HG02623 (cell line): Measurements from ENCODE around the gene CEACAM5.
"Not testable (repeated sequence)": the region's sequence is repeated elsewhere in the genome, so short reads cannot be mapped to it uniquely, and the experiment has no call there.

ENCODE experiments used
- ATAC-seq: cut with Tn5 transposase; IDR thresholded peaks from one replicate; pipeline ENCODE4 v1.9.1; 2021; ENCODE audit warnings: moderate library complexity; ENCODE audit not compliant: unreplicated experiment

Gene CEACAM5

DNA sequence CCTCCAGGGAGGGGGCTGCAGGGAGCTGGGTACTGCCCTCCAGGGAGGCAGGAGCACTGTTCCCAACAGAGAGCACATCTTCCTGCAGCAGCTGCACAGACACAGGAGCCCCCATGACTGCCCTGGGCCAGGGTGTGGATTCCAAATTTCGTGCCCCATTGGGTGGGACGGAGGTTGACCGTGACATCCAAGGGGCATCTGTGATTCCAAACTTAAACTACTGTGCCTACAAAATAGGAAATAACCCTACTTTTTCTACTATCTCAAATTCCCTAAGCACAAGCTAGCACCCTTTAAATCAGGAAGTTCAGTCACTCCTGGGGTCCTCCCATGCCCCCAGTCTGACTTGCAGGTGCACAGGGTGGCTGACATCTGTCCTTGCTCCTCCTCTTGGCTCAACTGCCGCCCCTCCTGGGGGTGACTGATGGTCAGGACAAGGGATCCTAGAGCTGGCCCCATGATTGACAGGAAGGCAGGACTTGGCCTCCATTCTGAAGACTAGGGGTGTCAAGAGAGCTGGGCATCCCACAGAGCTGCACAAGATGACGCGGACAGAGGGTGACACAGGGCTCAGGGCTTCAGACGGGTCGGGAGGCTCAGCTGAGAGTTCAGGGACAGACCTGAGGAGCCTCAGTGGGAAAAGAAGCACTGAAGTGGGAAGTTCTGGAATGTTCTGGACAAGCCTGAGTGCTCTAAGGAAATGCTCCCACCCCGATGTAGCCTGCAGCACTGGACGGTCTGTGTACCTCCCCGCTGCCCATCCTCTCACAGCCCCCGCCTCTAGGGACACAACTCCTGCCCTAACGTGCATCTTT lies 7.8 kb upstream of the CEACAM5 start:
- no peak for ATAC-seq

DNA sequence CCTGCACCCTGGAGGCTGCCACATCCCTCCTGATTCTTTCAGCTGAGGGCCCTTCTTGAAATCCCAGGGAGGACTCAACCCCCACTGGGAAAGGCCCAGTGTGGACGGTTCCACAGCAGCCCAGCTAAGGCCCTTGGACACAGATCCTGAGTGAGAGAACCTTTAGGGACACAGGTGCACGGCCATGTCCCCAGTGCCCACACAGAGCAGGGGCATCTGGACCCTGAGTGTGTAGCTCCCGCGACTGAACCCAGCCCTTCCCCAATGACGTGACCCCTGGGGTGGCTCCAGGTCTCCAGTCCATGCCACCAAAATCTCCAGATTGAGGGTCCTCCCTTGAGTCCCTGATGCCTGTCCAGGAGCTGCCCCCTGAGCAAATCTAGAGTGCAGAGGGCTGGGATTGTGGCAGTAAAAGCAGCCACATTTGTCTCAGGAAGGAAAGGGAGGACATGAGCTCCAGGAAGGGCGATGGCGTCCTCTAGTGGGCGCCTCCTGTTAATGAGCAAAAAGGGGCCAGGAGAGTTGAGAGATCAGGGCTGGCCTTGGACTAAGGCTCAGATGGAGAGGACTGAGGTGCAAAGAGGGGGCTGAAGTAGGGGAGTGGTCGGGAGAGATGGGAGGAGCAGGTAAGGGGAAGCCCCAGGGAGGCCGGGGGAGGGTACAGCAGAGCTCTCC lies 6.9 kb upstream of the CEACAM5 start:
- ATAC-seq, result no peak

DNA sequence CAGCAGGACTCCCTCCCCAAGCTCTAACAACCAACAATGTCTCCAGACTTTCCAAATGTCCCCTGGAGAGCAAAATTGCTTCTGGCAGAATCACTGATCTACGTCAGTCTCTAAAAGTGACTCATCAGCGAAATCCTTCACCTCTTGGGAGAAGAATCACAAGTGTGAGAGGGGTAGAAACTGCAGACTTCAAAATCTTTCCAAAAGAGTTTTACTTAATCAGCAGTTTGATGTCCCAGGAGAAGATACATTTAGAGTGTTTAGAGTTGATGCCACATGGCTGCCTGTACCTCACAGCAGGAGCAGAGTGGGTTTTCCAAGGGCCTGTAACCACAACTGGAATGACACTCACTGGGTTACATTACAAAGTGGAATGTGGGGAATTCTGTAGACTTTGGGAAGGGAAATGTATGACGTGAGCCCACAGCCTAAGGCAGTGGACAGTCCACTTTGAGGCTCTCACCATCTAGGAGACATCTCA lies 6.2 kb upstream of the CEACAM5 start:
- ATAC-seq, result no peak

DNA sequence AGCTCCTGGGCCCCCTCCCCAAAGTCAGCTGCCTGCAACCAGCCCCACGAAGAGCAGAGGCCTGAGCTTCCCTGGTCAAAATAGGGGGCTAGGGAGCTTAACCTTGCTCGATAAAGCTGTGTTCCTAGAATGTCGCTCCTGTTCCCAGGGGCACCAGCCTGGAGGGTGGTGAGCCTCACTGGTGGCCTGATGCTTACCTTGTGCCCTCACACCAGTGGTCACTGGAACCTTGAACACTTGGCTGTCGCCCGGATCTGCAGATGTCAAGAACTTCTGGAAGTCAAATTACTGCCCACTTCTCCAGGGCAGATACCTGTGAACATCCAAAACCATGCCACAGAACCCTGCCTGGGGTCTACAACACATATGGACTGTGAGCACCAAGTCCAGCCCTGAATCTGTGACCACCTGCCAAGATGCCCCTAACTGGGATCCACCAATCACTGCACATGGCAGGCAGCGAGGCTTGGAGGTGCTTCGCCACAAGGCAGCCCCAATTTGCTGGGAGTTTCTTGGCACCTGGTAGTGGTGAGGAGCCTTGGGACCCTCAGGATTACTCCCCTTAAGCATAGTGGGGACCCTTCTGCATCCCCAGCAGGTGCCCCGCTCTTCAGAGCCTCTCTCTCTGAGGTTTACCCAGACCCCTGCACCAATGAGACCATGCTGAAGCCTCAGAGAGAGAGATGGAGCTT lies 4.7 kb upstream of the CEACAM5 start:
- ATAC-seq, result no peak

DNA sequence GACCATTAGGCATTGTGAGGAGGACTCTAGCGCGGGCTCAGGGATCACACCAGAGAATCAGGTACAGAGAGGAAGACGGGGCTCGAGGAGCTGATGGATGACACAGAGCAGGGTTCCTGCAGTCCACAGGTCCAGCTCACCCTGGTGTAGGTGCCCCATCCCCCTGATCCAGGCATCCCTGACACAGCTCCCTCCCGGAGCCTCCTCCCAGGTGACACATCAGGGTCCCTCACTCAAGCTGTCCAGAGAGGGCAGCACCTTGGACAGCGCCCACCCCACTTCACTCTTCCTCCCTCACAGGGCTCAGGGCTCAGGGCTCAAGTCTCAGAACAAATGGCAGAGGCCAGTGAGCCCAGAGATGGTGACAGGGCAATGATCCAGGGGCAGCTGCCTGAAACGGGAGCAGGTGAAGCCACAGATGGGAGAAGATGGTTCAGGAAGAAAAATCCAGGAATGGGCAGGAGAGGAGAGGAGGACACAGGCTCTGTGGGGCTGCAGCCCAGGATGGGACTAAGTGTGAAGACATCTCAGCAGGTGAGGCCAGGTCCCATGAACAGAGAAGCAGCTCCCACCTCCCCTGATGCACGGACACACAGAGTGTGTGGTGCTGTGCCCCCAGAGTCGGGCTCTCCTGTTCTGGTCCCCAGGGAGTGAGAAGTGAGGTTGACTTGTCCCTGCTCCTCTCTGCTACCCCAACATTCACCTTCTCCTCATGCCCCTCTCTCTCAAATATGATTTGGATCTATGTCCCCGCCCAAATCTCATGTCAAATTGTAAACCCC lies 2.8 kb upstream of the CEACAM5 start:
- no peak for ATAC-seq

DNA sequence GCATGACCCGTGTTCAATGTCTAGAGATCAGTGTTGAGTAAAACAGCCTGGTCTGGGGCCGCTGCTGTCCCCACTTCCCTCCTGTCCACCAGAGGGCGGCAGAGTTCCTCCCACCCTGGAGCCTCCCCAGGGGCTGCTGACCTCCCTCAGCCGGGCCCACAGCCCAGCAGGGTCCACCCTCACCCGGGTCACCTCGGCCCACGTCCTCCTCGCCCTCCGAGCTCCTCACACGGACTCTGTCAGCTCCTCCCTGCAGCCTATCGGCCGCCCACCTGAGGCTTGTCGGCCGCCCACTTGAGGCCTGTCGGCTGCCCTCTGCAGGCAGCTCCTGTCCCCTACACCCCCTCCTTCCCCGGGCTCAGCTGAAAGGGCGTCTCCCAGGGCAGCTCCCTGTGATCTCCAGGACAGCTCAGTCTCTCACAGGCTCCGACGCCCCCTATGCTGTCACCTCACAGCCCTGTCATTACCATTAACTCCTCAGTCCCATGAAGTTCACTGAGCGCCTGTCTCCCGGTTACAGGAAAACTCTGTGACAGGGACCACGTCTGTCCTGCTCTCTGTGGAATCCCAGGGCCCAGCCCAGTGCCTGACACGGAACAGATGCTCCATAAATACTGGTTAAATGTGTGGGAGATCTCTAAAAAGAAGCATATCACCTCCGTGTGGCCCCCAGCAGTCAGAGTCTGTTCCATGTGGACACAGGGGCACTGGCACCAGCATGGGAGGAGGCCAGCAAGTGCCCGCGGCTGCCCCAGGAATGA lies 1.5 kb upstream of the CEACAM5 start:
- ATAC-seq, result no peak

DNA sequence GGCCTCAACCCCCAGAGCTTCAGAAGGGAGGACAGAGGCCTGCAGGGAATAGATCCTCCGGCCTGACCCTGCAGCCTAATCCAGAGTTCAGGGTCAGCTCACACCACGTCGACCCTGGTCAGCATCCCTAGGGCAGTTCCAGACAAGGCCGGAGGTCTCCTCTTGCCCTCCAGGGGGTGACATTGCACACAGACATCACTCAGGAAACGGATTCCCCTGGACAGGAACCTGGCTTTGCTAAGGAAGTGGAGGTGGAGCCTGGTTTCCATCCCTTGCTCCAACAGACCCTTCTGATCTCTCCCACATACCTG lies 969 bp upstream of the CEACAM5 start:
- ATAC-seq, result no peak

DNA sequence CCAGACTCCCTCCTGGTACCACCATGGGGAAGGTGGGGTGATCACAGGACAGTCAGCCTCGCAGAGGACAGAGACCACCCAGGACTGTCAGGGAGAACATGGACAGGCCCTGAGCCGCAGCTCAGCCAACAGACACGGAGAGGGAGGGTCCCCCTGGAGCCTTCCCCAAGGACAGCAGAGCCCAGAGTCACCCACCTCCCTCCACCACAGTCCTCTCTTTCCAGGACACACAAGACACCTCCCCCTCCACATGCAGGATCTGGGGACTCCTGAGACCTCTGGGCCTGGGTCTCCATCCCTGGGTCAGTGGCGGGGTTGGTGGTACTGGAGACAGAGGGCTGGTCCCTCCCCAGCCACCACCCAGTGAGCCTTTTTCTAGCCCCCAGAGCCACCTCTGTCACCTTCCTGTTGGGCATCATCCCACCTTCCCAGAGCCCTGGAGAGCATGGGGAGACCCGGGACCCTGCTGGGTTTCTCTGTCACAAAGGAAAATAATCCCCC lies 505 bp upstream of the CEACAM5 start:
- ATAC-seq, result no peak

DNA sequence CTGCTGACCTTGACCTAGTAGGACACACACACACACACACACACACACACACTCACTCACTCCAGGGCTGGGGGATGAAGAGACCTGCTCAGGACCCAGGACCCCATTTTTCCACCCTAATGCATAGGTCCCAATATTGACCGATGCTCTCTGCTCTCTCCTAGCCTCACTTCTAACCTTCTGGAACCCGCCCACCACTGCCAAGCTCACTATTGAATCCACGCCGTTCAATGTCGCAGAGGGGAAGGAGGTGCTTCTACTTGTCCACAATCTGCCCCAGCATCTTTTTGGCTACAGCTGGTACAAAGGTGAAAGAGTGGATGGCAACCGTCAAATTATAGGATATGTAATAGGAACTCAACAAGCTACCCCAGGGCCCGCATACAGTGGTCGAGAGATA lies 1.1 kb downstream of the CEACAM5 start:
- not testable (repeated sequence) for ATAC-seq

DNA sequence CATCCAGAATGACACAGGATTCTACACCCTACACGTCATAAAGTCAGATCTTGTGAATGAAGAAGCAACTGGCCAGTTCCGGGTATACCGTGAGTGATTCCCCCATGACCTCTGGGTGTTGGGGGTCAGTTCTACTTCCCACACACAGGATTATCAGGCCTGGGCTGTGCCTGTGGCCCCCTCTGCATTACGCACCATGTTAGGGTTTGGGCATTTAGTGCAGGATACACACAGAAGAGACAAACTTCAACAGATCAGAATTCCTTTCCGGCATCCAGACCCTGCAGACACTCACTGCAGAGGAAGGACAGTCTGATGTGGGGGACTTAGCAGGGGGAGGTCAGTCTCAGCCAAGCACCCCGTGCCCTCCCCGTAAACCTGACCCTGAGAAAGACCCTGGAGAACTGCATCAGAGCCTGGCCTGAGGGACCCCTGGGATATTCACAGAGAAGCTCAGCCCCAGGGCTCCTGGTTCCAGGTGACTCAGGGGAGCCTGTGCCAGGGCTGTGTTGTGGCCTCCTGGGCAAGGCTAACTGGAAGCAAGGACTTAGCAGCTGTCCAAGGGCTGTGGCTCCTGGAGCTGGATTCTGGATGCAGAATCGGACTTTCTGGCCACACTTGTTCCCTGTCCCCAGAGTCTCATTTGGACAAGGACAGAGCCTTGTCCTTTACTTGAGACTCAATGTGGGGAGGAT lies 1.7 kb downstream of the CEACAM5 start:
- ATAC-seq, result no peak

DNA sequence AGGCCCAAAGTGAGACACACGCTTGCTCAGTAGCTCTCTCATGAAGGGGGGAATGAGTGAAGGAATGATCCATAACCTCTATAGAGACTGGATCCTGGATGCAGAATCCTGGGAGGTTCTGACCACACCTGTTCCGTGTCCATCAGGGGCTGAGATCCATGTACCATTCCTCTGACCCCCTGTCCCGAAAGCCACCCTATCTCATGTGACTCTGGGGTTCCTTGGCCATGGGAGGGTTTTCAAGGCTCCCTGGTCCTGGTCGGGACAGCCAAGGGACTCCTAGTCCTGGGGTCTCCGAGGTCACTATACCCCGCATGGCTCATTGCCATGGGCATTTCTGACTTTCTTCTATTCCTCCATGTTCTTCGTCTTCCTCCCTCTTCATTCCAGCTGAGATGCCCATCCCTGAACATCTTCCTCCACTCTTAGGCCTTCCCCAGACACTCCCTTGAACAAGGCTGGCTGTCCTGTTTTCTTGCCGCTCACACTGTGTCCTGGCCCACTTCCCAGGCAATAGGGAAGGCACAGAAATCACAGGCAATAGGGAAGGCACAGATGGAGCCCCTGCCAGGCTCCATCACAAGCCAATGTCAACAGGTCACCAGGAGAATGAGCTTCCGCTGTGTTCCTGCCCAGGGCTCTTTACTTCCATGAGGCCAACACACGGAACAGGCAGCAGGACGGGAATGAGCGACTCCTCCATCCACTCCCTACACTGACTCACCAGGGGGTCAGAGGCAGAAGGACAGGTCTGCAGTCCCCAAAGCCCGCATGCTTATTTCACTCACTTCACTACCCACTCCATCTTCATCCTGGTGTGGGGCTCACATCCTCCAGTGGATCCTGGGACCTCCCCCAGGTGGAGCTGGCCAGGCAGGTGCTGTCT lies 3.2 kb downstream of the CEACAM5 start:
- ATAC-seq, result no peak

DNA sequence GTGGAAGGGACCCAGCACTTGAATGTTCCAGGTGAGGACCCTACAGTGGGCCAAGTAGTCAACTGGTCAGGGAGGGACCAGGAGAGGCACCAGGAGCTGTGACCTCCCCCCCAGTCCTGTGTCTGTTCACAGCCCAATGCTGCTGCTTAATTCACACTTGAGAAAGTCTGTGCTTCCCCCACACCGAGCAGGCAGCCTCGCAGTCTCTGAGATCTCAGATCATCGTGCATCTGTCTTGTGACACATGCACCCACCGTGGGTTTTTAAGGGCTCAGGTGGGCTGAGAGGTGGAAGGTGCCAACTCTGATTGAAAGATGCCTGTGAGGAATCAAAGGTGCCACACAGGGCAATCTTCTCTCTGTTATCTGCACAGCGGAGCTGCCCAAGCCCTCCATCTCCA lies 6.2 kb downstream of the CEACAM5 start:
- no peak for ATAC-seq

DNA sequence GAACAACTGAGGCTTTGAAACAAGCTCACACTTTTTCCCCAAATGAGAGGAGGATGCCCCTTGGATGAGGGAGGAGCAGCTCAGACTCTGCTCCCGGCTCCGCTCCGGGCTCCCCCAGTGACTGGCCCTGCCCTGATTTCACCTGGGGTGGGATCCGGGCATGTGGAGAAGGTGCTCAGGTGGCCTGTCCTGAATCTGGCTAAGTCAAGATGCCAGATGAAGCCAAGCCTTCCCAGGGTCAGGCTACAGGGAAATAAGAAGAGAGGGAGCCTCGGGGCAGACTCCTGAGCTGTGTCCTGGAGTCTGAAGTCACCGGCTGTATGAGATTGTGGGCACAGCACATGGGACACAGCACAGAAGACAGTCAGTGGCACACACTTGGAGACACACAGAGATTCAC lies 10.3 kb downstream of the CEACAM5 start:
- no peak for ATAC-seq

DNA sequence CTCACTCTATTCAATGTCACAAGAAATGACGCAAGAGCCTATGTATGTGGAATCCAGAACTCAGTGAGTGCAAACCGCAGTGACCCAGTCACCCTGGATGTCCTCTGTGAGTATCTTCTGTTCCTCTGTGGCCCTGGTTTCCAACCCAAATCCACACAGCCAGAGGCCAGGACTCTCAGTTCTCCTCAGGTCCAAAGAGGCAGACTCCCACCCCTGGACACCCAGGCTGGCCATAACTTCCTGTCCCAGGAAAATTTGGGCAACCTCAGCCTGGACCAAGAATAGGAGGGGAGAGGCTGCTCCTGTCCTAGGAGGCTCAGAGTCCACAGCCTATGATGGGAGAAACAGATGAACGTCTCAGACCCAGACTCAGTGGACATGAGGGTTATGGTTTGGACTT lies 11.7 kb downstream of the CEACAM5 start:
- ATAC-seq, result no peak

DNA sequence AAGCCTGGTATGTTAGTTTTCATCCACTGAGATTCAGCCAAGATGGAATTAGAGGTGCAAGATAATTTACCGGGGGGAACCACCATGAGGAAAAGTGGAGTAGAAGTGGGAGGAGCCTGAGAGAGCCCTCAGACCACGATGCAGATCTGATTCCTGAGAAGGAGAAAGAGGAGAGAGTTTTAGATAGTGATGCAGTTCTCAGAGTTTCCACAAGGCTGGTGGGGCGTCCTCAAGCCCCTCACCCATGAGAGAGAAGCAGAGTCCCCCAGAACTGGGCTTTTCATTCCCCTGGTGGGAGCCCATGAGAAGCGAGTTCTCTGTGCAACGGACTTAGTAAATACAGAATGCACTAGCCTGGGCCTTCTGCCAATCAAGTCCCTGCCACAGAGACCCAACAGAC lies 18.1 kb downstream of the CEACAM5 start:
- no peak for ATAC-seq

DNA sequence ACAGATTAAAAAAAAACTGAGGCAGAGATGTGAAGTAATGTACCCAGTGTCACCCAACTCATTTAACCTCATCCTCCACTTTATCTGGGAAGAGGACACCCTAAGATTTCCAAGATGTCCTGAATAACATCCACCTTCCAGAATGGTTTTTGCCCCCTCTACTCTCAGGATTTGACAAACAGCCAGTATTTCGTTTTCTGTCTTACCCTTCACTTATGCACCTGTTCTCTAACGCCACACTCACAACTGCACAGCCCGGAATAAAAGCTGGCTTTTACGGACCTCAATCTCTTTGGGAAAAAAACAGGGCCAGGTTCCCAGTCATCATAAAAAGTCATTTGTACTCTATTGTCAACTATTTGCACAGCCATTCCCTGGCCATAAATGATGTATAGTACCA lies 25.7 kb downstream of the CEACAM5 start:
- ATAC-seq, result no peak

DNA sequence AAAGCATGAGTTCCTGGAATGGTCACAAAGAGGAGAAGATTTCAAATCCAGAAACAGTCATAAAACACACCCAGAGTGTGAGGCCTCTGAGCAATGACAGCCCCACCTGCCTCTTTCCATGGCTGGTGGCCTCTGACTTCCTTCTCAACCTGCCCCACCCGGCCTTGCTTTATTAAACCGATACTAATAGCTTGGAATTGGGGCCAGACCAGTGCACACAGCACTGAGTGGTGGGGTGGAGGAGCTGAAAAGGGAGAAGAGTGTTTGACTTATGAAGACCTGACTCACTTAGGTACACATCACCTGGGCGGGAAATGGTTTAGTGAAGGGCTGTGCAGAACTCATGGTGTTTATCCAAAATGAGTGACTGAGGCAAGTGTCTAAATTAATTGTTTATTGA lies 26.2 kb downstream of the CEACAM5 start:
- no peak for ATAC-seq

DNA sequence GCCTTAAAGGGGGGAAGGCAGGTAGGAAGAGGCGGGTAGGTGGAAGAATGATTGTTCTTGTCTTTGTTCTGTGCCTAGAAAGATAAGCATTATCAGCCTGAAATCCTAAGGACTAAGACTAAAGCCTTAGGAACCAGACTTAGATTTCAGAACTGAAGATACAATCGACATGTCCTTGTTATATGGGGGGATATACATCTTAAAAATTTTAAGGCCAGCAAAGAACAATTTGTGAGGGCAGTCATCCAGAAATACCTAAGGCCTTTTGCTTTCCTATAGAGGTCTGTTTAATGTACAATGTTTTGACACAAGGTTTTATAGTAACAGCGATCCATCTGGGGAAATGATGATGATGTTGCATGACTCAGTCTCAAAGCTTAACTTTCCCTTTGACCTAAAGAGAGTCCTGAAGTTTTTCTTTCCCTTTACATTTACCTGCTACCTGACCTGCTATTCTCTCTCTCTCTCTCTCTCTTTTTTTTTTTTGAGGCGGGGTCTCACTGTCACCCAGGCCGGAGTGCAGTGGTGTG lies 26.7 kb downstream of the CEACAM5 start:
- ATAC-seq, result no peak

DNA sequence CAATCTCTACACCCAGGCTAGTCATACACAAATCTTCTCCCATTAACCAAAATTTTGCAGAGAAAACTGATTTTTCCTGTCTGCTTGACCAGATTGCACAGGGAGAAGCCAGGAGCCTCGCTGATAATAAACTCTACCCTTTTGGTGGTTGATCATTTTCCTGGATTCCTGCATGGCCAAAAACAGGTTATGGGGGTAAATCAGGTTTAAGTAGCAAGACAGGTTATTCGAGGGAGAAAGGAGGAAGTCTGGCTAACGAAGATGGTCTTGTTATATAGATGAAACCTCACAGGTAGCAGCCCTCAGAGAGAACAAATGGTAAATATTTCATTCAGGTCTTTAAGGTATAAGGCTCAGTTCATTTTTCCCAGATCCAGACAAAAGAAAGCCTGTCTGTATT lies 30.9 kb downstream of the CEACAM5 start:
- no peak for ATAC-seq
